ENCODE data around the gene TIMM22.

DNA sequence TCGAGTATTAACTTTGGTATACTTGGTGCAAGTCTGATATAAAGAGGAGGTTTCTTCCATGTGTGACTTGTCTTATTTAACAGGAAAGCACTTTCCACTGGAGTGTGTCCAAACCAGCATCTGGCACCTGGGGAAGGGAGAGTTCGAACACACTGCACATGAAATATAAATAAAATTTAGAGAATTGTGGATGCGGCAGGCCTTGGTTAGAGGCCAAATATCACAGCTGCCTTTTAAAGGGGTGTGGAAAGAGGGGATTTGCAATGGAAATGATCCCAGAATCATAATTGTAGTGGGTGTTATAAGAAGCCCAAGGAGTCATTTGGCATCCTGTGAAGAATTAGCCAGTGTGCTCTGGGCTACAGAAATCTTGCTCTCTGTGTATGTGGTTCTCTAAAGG lies 13.0 kb upstream of the TIMM22 start:
- TF ChIP-seq EZH2 (IDR thresholded peaks at IDR 0.05; ENCODE audit: low read depth), result no peak
- TF ChIP-seq, protein P1, sequence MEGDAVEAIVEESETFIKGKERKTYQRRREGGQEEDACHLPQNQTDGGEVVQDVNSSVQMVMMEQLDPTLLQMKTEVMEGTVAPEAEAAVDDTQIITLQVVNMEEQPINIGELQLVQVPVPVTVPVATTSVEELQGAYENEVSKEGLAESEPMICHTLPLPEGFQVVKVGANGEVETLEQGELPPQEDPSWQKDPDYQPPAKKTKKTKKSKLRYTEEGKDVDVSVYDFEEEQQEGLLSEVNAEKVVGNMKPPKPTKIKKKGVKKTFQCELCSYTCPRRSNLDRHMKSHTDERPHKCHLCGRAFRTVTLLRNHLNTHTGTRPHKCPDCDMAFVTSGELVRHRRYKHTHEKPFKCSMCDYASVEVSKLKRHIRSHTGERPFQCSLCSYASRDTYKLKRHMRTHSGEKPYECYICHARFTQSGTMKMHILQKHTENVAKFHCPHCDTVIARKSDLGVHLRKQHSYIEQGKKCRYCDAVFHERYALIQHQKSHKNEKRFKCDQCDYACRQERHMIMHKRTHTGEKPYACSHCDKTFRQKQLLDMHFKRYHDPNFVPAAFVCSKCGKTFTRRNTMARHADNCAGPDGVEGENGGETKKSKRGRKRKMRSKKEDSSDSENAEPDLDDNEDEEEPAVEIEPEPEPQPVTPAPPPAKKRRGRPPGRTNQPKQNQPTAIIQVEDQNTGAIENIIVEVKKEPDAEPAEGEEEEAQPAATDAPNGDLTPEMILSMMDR (conservative IDR thresholded peaks at IDR 0.05), result no peak

Data from PC-9 (cell line).